ENCODE data around the gene RUBCNL. TPM values are rescaled to one million over a fixed set of nuclear protein-coding genes. Genes with fewer than 3 reads are reported as not detected.
"Not testable (repeated sequence)": the region's sequence is repeated elsewhere in the genome, so short reads cannot be mapped to it uniquely, and the experiment has no call there.

Gene RUBCNL
- total RNA-seq, 2 experiments from 2014 or later: 352 to 383 TPM

GRCh38 chr13:46373623-46374022, 13.4 kb downstream of the RUBCNL start:
- Histone ChIP-seq H3K4me1 (ENCODE audit: insufficient read depth, low read length, poor library complexity, severe bottlenecking) (peaks cover 91% of the 10 kb centered on the region), H3K9me3 (ENCODE audit: low read length) (peaks cover 10% of the 10 kb centered on the region; the same call in 1 of the 2 replicates), H3K36me3 (ENCODE audit: insufficient read depth, low read length) (peaks cover 95% of the 10 kb centered on the region), H3K4me3 (ENCODE audit: low read depth, low read length, poor library complexity, severe bottlenecking) (peak overlapping the region; percentile 83), H3K4me2 (ENCODE audit: low read length) (peak overlapping the region; percentile 94), H4K20me1 (ENCODE audit: insufficient read depth, low read length) (peaks cover 26% of the 10 kb centered on the region; the same call in 1 of the 2 replicates), H3K9me2 (ENCODE audit: insufficient read depth, low read length) (no peaks in the 10 kb centered on the region), H2AFZ (ENCODE audit: low read length) (no peak overlapping the region), H3K79me2 (ENCODE audit: insufficient read depth, low read depth, low read length) (peaks cover 95% of the 10 kb centered on the region), H3K27ac (ENCODE audit: low read depth, low read length, poor library complexity, severe bottlenecking) (peak overlapping the region; percentile 96)
- intact Hi-C loops (cut with micrococcal nuclease; ENCODE audit: unreplicated experiment): loop anchor here (1.0 to 5.0 kb wide), 2 partner anchors 13 to 179 kb away; partner anchors contain the start of gene LRCH1
- TF ChIP-seq, protein P1, sequence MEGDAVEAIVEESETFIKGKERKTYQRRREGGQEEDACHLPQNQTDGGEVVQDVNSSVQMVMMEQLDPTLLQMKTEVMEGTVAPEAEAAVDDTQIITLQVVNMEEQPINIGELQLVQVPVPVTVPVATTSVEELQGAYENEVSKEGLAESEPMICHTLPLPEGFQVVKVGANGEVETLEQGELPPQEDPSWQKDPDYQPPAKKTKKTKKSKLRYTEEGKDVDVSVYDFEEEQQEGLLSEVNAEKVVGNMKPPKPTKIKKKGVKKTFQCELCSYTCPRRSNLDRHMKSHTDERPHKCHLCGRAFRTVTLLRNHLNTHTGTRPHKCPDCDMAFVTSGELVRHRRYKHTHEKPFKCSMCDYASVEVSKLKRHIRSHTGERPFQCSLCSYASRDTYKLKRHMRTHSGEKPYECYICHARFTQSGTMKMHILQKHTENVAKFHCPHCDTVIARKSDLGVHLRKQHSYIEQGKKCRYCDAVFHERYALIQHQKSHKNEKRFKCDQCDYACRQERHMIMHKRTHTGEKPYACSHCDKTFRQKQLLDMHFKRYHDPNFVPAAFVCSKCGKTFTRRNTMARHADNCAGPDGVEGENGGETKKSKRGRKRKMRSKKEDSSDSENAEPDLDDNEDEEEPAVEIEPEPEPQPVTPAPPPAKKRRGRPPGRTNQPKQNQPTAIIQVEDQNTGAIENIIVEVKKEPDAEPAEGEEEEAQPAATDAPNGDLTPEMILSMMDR (conservative IDR thresholded peaks at IDR 0.05; ENCODE audit: low read length): no peak
- BruUV-seq (replicated peaks): no TSS peak
- ChIA-PET POLR2A (interaction anchor here (0.6 to 8.8 kb wide), 9 partner anchors 9 to 222 kb away, joined by 3 to 211 read pairs (median 3); partner anchors contain the start of genes LCP1 and RUBCNL), CTCF (ENCODE audit: unreplicated experiment) (interaction anchor here (1.0 to 1.1 kb wide), 2 partner anchors 14 to 17 kb away, joined by 3 read pairs; partner anchors contain the start of gene RUBCNL)
- peak; percentile 44 for DNase-seq (ENCODE audit: low spot score)

DNA sequence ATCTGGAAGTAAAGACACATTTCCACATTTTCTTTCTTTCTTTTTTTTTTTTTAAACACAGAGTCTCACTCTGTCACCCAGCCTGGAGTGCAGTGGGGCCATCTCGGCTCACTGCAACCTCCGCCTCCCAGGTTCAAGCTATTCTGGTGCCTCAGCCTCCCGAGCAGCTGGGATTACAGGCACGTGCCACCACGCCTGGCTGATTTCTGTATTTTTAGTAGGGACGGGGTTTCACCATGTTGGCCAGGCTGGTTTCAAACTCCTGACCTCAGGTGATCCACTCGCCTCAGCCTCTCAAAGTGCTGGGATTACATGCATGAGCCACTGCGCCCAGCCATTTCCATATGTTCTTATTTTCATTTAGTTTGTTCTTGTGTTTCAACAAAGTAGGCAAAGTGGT, 14.1 kb downstream of the RUBCNL start:
- not testable (repeated sequence) for BruUV-seq (replicated peaks); H3K9me3 ChIP-seq (ENCODE audit: low read length); H2AFZ ChIP-seq (ENCODE audit: low read length); H3K9me2 ChIP-seq (ENCODE audit: insufficient read depth, low read length)
- peaks cover 85% of the 10 kb centered on the region for H3K4me1 ChIP-seq (ENCODE audit: insufficient read depth, low read length, poor library complexity, severe bottlenecking)
- H3K79me2 ChIP-seq (ENCODE audit: insufficient read depth, low read depth, low read length): peaks cover 95% of the 10 kb centered on the region
- H3K4me2 ChIP-seq (ENCODE audit: low read length): peak overlapping the region; percentile 94
- POLR2A ChIA-PET: interaction anchor here (0.6 to 8.8 kb wide), 7 partner anchors 9 to 222 kb away, joined by 3 to 211 read pairs (median 7); partner anchors contain the start of gene RUBCNL
- peak overlapping the region; percentile 96 for H3K27ac ChIP-seq (ENCODE audit: low read depth, low read length, poor library complexity, severe bottlenecking)
- intact Hi-C loops (cut with micrococcal nuclease; ENCODE audit: unreplicated experiment): loop anchor here (1.0 to 5.0 kb wide), 3 partner anchors 13 to 179 kb away; partner anchors contain the start of gene LRCH1
- peak; percentile 63 for DNase-seq (ENCODE audit: low spot score)
- peaks cover 95% of the 10 kb centered on the region for H3K36me3 ChIP-seq (ENCODE audit: insufficient read depth, low read length)
- H3K4me3 ChIP-seq (ENCODE audit: low read depth, low read length, poor library complexity, severe bottlenecking): peak overlapping the region; percentile 83
- H4K20me1 ChIP-seq (ENCODE audit: insufficient read depth, low read length): peaks cover 32% of the 10 kb centered on the region; the same call in 1 of the 2 replicates
- CTCF ChIA-PET (ENCODE audit: unreplicated experiment): interaction anchor here (1.0 kb wide), 1 partner anchor 17 kb away, joined by 3 read pairs; no protein-coding TSS in a partner anchor

- ChIA-PET CTCF (ENCODE audit: unreplicated experiment) (interaction anchor here (0.5 to 1.1 kb wide), 3 partner anchors 15 to 99 kb away, joined by 3 read pairs; partner anchors contain the start of gene RUBCNL), POLR2A (interaction anchor here (1.0 to 8.8 kb wide), 10 partner anchors 10 to 193 kb away, joined by 3 to 211 read pairs (median 10); partner anchors contain the start of gene RUBCNL)
- Histone ChIP-seq H3K79me2 (ENCODE audit: insufficient read depth, low read depth, low read length) (peaks cover 100% of the 10 kb centered on the region), H3K4me1 (ENCODE audit: insufficient read depth, low read length, poor library complexity, severe bottlenecking) (peaks cover 78% of the 10 kb centered on the region), H2AFZ (ENCODE audit: low read length) (no peak overlapping the region), H3K36me3 (ENCODE audit: insufficient read depth, low read length) (peaks cover 100% of the 10 kb centered on the region), H3K9me2 (ENCODE audit: insufficient read depth, low read length) (no peaks in the 10 kb centered on the region), H3K4me3 (ENCODE audit: low read depth, low read length, poor library complexity, severe bottlenecking) (peak overlapping the region; percentile 83), H3K9me3 (ENCODE audit: low read length) (peaks cover 8% of the 10 kb centered on the region; the same call in 1 of the 2 replicates), H4K20me1 (ENCODE audit: insufficient read depth, low read length) (peaks cover 39% of the 10 kb centered on the region; the same call in 1 of the 2 replicates), H3K4me2 (ENCODE audit: low read length) (peak overlapping the region; percentile 94), H3K27ac (ENCODE audit: low read depth, low read length, poor library complexity, severe bottlenecking) (peak overlapping the region; percentile 96)
- peak; percentile 51 for DNase-seq (ENCODE audit: low spot score)
- intact Hi-C loops (cut with micrococcal nuclease; ENCODE audit: unreplicated experiment): loop anchor here (1.0 to 5.0 kb wide), 2 partner anchors 18 to 180 kb away; partner anchors contain the start of gene LRCH1
- no TSS peak for BruUV-seq (replicated peaks)
- TF ChIP-seq, protein P1 (conservative IDR thresholded peaks at IDR 0.05; ENCODE audit: low read length): 0 out of 2 replicates have a peak, but pooled peaks have one; percentile 3
- no peak for TF ChIP-seq EZH2phosphoT487 (IDR thresholded peaks at IDR 0.05; ENCODE audit: borderline replicate concordance, low read depth, low read length)
Measured at GRCh38 chr13:46372071-46372470, 15.0 kb downstream of the RUBCNL start.
